LNCaP clone FGC (cell line): Measurements from ENCODE around the gene SLC10A7.

ENCODE experiments used
- DNase-seq: peaks from one replicate; pipeline ENCODE4 v3.0.0-alpha.2; 2011; ENCODE audit warnings: low read depth
- H3K4me3 ChIP-seq: 2 replicates; pipeline ENCODE4 v1.5.1; 2011; ENCODE audit warnings: mild to moderate bottlenecking, low read depth, low read length, control low read depth
- TF ChIP-seq, protein P1 (sequence below): IDR thresholded peaks from 2 replicates; pipeline ENCODE4 v1.5.1; 2012; ENCODE audit warnings: mild to moderate bottlenecking; ENCODE audit not compliant: control insufficient read depth, insufficient read depth; ENCODE audit errors: extremely low read depth

SLC10A7 gene

DNA sequence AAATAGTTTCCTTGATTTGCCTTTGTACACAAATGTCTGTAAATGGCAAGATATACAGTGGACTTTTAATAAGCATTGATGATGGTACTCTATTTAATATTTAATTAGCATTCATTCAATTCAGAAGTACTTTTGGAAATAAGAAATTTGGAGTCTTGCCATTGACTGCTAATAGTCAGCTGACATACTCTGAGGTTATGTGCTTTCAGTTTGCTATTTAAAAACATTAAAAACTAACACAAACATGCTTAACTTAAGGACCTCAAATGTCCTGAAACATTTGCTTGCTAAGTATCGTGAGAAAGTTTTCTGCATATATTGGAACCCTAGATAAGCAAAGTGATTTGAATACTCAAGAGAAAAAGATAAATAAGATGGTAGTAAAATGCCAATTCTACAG is 242.8 kb downstream of the SLC10A7 start:
- no peak overlapping the region for H3K4me3 ChIP-seq
- DNase-seq = no peak
- TF ChIP-seq, protein P1, sequence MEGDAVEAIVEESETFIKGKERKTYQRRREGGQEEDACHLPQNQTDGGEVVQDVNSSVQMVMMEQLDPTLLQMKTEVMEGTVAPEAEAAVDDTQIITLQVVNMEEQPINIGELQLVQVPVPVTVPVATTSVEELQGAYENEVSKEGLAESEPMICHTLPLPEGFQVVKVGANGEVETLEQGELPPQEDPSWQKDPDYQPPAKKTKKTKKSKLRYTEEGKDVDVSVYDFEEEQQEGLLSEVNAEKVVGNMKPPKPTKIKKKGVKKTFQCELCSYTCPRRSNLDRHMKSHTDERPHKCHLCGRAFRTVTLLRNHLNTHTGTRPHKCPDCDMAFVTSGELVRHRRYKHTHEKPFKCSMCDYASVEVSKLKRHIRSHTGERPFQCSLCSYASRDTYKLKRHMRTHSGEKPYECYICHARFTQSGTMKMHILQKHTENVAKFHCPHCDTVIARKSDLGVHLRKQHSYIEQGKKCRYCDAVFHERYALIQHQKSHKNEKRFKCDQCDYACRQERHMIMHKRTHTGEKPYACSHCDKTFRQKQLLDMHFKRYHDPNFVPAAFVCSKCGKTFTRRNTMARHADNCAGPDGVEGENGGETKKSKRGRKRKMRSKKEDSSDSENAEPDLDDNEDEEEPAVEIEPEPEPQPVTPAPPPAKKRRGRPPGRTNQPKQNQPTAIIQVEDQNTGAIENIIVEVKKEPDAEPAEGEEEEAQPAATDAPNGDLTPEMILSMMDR = no peak

DNA sequence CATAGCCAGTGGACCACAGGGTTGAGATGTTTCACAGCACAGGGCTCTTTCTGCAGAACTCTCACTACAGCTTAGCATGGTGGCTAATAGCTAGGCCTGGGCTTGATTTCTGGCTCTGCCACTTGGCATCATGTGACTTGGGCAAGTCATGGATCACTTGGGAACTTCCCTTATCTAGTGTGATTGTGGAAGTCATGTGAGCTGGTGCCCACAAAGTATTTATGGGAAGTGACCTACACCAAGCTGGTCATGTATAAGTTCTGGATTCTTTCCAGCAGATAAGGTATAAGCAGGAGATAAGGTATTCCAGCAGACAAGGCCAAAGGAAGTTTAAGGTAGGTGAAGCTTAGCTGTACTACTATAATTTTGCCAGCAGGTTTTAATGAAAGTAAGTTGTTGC is 246.4 kb downstream of the SLC10A7 start:
- TF ChIP-seq, protein P1 = no peak
- DNase-seq = no peak
- H3K4me3 ChIP-seq = no peak overlapping the region

DNA sequence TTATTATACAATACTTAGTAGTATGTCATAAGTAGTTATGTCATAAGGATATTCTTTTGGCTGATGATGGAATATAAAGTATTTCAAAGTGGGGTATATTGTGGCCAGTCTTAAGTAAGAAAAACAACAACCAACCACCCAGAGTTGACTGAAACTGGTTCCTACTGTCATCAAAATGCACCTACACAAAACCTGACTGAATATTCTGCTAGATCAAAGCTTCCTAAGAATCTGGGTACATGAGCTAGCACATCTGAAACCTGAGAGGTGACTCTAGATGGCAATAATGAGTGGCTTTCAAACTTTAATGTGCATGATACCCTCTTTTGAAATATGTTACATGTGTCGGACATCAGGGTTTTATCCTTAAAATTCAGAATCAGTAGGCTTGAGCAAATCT is 247.0 kb downstream of the SLC10A7 start:
- no peak for DNase-seq
- no peak overlapping the region for H3K4me3 ChIP-seq
- TF ChIP-seq, protein P1 = no peak

DNA sequence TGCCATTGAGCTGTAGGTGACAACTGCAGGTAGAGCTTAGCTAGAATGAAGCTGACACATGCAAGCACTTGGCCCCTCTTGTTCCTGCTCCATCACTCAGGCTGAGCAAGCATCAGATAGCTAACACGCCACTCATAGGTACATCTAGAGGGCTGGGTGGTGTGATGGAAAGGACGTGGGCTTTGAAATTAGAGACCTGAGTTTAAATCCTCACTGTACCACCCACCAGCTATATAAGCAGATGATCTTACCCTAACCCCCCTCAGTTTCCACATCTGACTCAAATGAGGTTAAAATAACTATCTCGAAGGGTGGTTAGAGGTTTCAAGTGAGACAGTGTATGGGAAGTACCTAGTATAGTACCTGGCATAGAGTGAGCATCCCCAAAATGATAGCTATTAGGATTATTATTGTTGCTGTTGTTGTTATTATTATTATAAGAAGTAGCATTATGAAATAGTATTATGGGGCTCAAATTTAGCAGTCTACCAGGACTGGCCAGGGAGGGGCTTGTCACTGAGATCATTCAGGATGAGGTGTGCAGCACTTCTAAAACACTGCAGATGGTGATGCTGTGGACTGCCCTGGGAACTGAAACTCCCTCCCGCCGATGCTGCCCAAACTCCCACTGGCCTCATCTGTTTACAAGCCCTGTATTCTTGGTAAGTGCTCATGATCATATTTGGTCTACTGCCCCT is 248.4 kb downstream of the SLC10A7 start:
- no peak for DNase-seq
- TF ChIP-seq, protein P1 = no peak
- H3K4me3 ChIP-seq = no peak overlapping the region

DNA sequence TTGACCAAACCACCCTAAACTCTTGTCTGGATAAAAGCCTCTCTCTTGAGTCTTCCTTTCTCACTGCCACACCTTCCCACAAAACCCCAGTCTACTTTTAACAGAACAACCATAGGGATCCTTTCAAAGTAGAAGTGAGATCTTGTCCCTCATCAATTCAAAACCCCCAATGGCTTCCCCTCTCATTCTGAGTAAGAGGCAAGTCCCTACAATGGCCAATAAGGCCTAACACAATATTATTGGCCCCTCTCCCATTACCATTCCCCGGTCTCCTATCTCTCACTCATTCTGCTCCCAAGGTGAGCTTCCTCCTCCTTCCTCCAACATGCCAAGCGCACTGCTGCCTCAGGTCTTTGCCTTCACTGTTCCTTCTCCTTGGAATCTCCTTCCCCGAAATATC is 250.3 kb downstream of the SLC10A7 start:
- TF ChIP-seq, protein P1 = no peak

DNA sequence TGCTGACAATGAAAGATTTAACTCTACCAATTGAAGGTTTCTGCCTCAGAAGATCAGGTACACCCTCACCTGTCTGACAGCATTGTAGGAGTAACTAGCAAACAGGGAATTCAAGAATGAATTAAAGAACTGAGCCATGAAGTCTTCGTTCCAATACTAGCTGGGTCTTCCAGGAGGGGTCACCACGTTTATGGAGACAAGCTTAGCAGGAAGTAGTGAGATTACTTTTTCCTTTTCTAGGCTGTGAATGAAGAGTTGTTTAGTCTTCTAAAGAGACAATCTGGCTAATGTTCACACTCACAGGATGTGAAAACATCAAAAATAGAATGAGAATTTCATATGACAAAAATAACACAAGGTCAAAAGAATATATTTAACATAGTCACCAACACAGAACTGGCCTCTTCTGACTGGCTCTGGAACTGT is 252.5 kb downstream of the SLC10A7 start:
- H3K4me3 ChIP-seq = no peak overlapping the region
- TF ChIP-seq, protein P1 = no peak
- no peak for DNase-seq

More for the DNA sequence above, 250.3 kb downstream of the SLC10A7 start:
- H3K4me3 ChIP-seq = no peak overlapping the region
- no peak for DNase-seq

DNA sequence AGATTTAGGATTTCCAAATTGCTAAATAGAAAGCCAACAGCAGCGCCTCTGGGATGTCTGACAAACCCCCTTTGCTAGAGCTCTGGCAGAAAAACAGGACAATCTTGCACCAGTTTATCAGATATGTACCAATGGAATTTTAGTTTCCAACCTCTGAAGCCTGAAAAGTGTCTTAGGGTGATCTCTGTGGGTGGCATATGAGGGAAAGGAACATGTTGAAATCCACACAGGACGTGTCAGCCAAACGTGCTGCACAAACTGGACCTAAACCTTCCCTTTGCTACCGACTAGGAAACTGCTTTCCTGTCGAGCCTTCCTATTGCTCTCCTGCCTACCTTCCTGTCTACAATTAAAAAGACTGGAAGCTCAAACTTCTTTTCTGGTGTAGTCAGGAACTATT is 253.9 kb downstream of the SLC10A7 start:
- no peak for DNase-seq
- H3K4me3 ChIP-seq = no peak overlapping the region
- TF ChIP-seq, protein P1 = no peak
